ENCODE data around the gene BDH1.
"Not testable (repeated sequence)": the region's sequence is repeated elsewhere in the genome, so short reads cannot be mapped to it uniquely, and the experiment has no call there.

GRCh38 chr3:197566155-197566554 lies 10.4 kb upstream of the BDH1 start:
- not testable (repeated sequence) for TF ChIP-seq POLR2AphosphoS5, CTCF (IDR thresholded peaks at IDR 0.05)

All from upper lobe of left lung (tissue), 4 donors.